G401 (cell line): ENCODE measurements around the gene PHTF2. TPM values are rescaled to one million over a fixed set of nuclear protein-coding genes. Genes with fewer than 3 reads are reported as not detected.
"Not testable (repeated sequence)": the region's sequence is repeated elsewhere in the genome, so short reads cannot be mapped to it uniquely, and the experiment has no call there.

Experiments used
- DNase-seq: peaks from one replicate; pipeline ENCODE4 v3.0.0-alpha.2; 2015; ENCODE audit warnings: low spot score
- in situ Hi-C: cut with HindIII; loops from 2 replicates; pipeline ENCODE4 v1.10.0; 2016; ENCODE audit warnings: low sequenced_read_pairs, mixed read lengths
- total RNA-seq: library from RNA; depleted of rRNA; stranded (reverse); fragments of >200 nt; shearing (Covaris generic); gene quantifications from 2 replicates; pipeline ENCODE4 v1.2.3, GENCODE V29; 2014; rRNA removed

The PHTF2 gene
- 7.0 and 7.1 TPM in 2 replicates for total RNA-seq

DNA sequence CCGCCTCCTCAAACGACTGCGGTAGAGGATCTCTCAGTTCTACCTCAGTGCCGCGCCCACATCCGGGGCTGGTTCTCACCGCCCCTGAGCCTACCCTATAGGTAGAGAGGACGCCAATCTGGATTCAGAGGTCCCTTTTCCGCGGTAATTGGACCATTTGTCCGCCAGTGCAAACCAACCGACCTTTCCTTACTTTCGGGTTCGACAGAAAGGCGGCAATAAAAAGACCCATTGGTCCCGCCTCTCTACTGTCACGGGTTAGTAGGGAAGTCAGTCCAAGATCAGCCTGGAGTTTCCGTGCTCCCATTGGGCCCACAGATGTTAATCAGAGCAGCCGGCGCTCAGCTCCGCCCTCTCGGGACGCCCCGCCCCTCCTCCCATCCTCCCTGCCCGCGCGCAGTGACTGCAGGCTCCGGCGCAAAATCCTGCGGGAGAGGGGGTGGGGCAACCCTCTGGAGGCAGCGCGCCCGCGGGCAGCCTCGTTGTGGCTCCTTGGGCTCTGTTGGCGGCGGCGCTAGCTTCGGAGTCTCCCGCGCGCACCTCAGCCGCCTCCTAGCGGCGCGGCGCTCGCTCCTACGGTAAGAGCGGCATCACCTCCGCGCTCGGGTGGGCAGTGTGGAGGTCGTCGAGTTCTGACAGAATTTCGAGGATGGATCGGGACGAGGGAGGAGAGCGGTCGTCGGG lies at the start of gene PHTF2, which contains the start of gene TMEM60:
TSS of gene PHTF2 (plus strand) at position 380 of the 684 bp plus-strand sequence.
TSS of gene TMEM60 (minus strand) at position 41 of the 684 bp plus-strand sequence. CDS start 4,061 bp downstream, outside the sequence.
- in situ Hi-C loops = no loop called here
- peak; percentile 100 for DNase-seq

DNA sequence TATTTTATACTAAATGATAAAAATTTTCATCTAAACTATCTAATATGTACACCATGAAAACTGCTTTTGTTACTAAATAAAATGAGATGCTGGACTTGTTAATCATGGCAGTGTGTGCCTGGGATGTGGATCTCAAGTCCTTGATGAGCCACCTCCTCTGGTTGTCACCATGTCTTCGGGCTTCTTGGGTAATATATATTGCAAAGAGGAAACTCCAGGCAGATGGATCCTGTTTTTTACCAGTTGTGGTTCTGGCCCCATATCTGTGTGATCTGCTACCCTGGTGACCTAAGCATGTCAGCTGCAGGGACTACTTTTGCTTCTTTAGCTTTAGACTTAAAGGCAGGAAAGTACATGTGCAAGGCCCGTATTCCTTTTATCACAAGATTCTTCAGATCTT lies 46.6 kb upstream of the PHTF2 start:
- DNase-seq = no peak
- in situ Hi-C loops = no loop called here

DNA sequence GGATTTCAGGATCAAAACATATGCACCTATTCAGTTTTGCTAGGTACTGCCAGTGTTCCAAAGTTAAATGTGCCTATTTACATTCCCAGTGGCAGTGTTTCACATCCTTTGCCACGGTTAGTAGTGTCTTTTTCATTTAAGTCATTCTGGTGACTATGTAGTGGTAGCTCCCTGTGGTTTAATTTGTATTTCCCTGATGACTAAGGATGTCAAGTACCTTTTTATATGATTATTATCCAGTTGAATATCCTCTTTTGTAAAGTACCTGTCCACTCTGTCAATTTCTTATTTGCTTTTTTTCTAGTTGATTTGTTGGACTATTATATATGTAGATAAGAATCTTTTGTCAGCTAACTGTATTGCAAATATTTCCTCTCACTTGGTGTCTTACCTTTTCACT lies 45.4 kb upstream of the PHTF2 start:
- DNase-seq = no peak

DNA sequence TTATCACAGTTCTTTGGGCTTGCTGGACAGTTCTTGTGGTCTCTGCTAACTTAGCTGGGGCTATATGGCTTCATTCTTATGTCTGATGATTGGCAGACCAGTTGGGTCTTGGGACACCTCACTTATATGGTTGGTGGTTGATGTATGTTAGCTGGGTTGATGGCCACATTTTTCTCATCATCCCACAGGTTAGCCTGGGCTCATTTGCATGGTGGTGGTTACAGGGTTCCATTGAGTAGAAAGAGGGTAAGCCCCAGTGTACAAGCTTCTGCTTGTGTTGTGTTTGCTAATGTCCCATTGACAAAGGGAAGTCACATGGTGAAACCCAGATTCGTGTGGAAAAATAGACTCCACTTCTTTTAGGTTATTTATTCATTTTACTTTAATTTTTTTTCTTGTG lies 41.0 kb upstream of the PHTF2 start:
- peak; percentile 28 for DNase-seq
- in situ Hi-C loops = no loop called here

More for the DNA sequence above, 45.4 kb upstream of the PHTF2 start:
- in situ Hi-C loops = no loop called here

DNA sequence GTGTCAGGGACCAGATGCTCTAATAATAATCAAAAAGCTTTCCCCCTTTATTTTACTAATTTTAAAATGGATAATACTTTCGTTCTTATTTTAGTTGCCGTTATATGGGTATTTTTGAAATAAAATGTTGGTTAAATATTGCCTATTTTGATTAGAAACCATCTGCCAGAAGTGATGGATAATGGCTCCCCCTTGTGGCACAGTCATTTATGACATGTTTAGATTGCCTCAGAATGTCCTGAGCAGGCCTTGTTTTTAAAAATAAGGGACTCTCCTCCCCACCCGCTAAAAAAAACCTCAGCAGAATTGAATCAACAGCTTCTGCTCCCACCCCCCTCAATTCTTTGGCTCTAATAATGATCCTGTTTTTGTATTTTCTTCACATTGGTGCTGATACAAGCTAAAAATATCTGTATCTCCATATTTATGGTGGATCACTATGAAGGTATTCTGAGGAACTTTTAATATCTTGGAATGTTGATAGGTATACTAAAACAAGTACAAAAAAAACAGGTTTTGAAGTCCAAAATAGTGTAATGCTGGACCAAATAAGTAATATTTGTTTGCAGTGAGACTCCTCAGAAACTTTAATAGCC lies 39.2 kb upstream of the PHTF2 start:
- in situ Hi-C loops = no loop called here
- DNase-seq = peak; percentile 84

DNA sequence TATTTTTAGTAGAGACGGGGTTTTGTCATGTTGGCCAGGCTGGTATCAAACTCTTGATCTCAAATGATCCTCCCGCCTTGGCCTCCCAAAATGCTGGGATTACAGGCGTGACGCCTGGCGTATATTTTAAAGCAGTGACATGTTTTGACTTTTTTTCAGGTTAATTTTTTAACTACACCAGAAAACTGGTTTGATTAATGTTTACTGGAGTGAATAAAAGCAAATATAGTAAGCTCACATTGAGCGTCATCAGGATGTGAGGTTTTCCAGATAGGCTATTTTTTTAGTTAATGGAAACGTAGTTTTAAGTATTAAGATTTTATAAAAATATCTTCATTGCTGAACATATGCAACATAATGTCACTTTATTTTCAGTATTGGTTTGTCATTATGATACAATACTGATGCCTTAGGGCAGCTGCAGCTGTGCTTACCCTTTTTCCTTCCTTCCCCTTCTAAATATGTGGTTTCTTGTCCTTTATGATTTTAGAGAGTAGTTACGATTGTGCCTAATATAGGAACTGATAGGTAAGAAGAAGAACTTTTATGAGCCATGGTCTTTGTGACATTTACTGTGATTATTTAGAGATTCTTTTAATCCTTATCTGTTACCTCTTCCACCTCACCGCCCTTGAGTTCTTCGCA lies 37.6 kb upstream of the PHTF2 start:
- no peak for DNase-seq
- in situ Hi-C loops = no loop called here

DNA sequence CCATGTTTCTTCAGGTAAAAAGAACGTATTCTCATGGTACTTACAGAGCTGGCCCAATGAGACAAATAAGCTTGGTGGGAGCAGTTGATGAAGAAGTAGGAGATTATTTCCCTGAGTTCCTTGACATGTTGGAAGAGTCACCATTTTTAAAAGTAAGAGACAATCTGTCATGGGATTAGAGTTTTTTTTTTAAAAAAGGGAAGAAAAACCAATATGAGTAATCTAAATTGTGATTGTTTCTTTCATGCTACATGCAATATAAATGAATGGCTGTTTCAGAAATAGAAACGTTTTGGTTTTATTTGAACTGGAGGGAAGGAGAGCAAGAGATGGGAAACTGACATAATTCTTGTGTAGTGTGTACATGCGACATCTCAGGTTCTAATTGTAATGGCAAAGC lies 33.1 kb upstream of the PHTF2 start:
- in situ Hi-C loops = no loop called here

DNA sequence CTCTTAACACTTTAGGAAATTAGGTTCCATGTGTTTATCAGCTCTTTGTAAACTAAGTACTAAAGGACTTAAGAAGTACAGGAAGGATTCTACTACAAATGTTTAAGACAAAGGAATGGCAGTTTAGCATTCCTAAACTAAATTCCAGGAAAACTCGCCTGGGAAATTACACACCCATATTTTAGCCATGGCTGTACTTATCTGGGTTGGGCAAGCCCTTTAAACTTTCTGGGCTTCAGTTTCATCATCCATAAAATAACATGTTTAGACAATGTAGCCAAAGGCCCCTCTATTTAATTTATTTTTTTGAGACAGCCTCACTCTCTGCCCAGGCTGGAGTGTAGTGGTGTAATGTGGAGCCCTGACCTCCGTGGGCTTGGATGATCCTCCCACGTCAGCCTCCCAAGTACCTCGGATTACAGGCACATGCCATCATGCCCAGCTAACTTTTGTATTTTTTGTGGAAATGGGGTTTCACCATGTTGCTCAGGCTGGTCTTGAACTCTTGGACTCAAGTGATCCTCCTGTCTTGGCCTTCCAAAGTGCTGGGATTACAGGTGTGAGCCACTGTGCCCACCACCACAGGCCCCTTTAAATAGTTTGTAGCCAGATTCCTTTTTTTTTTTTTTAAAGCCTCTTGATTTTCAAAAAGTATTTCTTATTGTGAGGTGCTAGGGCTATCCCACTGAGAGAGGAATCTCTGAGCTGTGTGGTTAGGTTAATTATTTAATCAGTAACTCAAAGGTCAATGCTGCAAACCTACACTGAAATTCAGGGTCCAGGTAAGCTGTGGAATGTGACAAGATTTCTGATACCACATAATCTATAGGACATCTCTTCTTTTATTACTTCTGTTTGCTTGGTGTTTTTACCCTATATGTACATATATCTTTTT lies 32.4 kb upstream of the PHTF2 start:
- in situ Hi-C loops = no loop called here

More for the DNA sequence above, 33.1 kb upstream of the PHTF2 start:
- DNase-seq = no peak

DNA sequence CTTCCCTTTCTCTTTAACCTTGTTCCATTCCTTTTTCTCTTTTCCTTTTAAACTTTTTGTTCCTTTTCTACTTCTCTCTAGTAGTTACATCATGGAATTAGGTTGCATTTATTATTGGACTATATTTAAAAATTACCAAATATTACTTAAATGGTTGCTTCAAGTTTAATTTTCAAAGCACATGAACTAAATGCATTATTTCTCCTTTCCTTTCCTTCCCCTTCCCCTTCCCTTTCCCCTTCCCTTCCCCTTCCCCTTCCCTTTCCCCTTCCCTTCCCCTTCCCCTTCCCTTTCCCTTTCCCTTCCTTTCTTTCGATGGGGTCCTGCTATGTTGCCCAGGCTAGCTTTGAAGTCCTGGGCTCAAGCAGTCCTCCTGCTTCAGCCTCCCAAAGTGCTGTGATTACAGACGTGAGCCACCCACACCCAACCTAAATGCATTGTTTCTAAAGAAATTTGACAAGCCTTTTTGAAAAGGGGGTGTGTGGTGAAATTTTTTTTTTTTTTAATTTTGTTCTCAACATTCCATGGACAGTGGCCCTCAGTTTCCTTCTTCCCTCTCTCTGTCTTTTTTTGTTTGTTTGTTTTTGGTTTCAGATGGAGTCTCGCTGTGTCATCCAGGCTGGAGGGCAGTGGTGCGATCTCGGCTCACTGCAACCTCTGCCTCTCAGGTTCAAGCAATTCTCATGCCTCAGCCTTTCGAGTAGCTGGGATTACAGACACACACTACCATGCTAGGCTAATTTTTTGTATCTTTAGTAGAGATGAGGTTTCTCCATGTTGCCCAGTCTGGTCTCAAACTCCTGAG lies 31.6 kb upstream of the PHTF2 start:
- DNase-seq = no peak
- in situ Hi-C loops = no loop called here

More for the DNA sequence above, 32.4 kb upstream of the PHTF2 start:
- DNase-seq = no peak

DNA sequence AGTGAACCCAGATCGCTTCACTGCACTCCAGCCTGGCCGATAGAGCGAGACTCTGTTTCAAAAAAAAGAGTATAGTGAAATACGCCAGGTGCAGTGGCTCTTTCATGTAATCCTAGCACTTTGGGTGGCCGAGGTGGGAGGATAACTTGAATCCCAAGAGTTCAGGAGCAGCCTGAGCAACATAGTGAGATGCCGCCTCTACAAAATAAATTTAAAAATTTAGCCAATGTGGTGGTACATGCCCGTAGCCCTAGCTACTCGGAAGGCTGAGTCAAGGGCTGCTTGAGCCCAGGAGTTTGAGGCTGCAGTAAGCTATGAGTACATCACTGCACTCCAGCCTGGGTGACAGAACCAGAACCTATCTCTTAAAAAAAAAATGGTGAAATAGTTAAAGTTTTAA lies 28.3 kb upstream of the PHTF2 start:
- DNase-seq = no peak
- in situ Hi-C loops = no loop called here

DNA sequence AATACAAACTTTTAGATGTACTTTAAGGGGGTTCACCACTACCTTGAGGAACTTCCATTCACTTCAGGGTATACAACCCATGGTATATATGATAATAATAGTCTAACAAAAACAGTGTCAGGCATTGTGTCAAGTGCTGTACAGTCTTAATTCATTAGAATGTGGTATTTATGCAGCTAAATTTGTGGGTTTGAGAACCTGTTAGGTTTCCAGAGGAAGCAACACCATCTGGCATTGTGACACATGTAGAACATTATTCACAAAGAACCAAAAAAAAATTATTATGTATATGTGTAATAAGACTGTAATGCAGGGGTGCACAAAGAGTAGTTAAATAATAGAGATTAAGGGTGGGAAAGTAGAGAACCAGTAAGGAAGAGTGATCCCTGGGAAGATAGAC lies 26.7 kb upstream of the PHTF2 start:
- DNase-seq = no peak
- in situ Hi-C loops = no loop called here

DNA sequence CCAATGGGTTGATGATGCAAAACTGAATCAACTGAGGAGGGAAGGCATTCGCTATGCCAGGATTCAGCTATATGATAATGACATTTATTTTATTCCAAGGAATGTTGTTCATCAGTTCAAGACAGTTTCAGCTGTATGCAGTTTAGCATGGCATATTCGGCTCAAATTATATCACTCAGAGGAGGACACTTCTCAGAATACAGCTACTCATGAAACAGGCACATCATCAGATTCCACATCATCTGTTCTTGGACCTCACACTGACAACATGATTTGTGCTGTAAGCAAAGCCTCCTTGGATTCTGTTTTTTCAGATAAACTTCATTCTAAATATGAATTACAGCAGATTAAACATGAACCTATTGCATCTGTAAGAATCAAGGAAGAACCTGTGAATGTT lies 20.0 kb upstream of the PHTF2 start:
- in situ Hi-C loops = no loop called here
- DNase-seq = no peak

DNA sequence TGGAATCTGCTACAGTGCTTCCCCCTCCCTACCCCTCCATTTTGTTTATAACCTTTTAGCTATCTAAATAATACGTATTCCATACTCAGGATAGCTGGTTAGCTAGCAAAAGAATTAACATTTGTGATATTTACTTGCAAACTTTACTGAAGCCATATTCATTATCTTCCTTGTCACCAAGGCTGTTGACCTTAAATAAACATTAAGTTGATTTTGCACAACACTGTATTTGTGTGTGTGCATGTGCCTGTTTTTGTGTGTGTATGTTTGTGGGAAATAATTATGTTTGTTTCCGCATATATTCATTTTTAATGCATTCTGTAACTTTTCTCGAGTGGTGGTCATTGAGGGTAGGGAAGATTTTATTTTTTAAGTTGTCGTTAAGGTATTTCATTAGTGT lies 16.2 kb upstream of the PHTF2 start:
- in situ Hi-C loops = no loop called here
- no peak for DNase-seq

DNA sequence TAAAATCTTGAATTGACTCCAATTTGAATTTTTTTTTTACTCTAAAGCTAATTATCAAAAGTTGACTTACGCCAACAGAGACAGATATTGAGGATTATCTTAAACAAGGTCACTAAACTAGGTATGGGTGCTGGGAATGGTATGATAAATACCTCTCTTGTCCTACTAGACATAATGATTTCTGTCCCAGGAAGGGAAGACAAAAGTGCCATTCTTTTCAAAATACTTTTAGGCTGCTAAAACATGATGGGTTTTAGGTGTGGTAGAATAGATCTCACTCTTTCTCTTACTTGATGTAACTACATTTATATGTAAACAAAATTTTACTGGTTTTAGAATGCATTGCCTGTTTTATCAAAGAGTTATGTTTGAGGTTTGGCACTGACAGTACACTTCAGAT lies 15.5 kb upstream of the PHTF2 start:
- in situ Hi-C loops = no loop called here
- no peak for DNase-seq

DNA sequence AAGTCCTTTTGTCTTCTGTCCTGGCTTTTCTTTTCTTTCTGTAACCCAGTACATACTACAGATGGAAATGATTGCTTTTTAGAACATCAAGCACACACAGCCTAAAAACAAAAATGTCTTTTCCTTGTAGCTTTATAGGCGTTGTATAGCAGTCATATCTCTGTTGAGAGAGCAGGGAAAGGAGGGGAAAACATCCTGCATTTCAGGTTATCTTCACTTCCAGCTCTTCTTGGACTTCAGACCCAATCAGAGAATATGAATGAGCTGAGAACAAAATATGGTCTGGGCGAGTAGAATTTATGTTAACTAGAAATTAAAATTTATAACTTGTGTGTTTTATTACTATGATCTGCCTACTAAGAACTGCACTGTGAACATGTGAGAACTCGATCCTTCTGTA lies 15.0 kb upstream of the PHTF2 start:
- no peak for DNase-seq
- in situ Hi-C loops = no loop called here

DNA sequence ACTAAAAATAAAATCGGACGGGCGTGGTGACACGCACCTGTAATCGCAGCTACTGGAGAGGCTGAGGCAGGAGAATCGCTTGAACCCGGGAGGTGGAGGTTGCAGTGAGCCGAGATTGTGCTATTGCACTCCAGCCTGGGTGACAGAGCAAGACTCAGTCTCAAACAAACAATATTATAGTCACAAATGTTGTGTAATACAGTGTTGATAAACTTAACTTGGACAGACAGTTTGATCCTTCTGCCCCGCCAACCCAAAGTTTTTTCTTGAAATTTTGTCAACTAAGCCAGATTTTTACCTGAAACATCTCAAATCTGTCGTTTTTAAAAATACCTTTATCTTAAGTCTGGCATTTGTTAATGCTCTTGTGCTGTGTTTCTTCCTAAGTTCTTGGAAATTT lies 14.1 kb upstream of the PHTF2 start:
- in situ Hi-C loops, DNase-seq: not testable (repeated sequence)

DNA sequence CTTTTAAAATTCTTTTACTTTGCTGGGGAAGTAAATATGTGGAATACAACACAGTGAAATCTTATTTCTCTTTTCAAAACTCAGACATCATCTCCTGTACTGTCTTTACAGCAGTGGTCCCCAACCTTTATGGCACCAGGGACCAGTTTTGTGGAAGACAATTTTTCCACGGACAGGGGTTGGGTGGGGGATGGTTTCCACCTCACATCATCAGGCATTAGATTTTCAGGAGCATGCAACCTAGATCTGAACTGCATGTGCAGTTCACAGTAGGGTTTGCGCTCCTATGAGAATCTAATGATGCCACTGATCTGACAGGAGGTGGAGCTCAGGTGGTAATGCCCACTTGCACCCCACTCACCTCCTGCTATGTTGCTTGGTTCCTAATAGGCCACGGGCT lies 12.6 kb upstream of the PHTF2 start:
- no peak for DNase-seq
- in situ Hi-C loops = no loop called here

DNA sequence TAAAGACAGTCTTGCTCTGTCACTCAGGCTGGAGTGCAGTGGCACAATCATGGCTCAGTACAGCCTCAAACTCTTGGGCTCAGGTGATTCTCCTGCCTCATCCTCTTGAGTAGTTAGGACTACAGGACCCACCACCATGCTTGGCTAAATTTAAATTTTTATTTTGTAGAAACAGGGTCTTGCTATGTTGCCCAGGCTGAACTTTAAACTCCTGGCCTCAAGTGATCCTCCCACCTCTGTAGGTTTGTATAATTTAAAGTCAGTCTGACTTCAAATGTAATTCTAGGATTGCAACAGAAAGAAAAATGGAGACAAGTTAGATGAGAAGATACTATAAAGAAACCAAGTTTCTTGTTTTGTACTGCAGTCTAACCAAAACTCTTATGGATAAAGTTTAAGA lies 11.8 kb upstream of the PHTF2 start:
- in situ Hi-C loops = no loop called here
- DNase-seq = no peak
